Duodenal mucosa (tissue), 2 donors: ENCODE measurements around the gene ANO9.

Experiments used
- H3K27ac ChIP-seq: one replicate; pipeline ENCODE4 v1.7.0; 2013; ENCODE audit warnings: low read depth, low read length
- H3K27me3 ChIP-seq, 2 donors: one replicate each; pipeline ENCODE4 v1.7.0; 2013; ENCODE audit warnings: low read length in 2 of 2, control low read depth in 1 of 2; ENCODE audit not compliant: insufficient read depth in 2 of 2, control insufficient read depth in 1 of 2
- H3K36me3 ChIP-seq, 2 donors: one replicate each; pipeline ENCODE4 v1.7.0; 2013; ENCODE audit warnings: low read length in 2 of 2, control low read depth in 1 of 2; ENCODE audit not compliant: insufficient read depth in 2 of 2, control insufficient read depth in 1 of 2
- H3K4me1 ChIP-seq, 2 donors: one replicate each; pipeline ENCODE4 v1.7.0; 2013; ENCODE audit warnings: low read length in 2 of 2, control low read depth in 1 of 2; ENCODE audit not compliant: insufficient read depth in 2 of 2, control insufficient read depth in 1 of 2
- H3K4me3 ChIP-seq, 2 donors: one replicate each; pipeline ENCODE4 v1.7.0; 2013; ENCODE audit warnings: low read length in 2 of 2, low read depth in 1 of 2
- H3K9ac ChIP-seq, 2 donors: one replicate each; pipeline ENCODE4 v1.7.0; 2013; ENCODE audit warnings: low read length in 2 of 2, low read depth in 1 of 2
- H3K9me3 ChIP-seq, 2 donors: one replicate each; pipeline ENCODE4 v1.7.0; 2013; ENCODE audit warnings: low read length in 2 of 2, control low read depth in 1 of 2; ENCODE audit not compliant: control insufficient read depth in 1 of 2

ANO9 gene

DNA sequence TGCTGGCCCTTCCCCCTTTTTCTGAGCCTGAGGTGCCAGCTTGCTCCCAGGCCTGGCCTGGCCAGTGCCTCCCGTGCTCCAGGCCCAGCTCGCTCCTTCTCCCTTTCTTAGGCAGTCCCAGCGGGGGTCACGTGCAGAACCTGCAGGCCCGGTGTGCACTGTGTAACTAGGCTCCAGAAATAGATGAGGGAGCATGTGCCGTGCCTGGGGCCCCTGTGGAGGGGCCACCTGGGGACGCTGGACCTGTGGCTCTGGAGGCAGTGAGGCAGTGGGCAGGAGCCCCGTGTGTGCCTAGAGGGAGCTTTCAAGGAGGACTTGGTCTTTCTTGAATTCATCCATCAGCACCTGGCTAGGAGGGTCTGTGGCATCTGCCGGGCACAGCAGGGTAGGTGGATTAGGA is 19.8 kb upstream of the ANO9 start:
- Histone ChIP-seq H3K36me3 (peaks cover 6 to 25% of the 10 kb centered on the region in 2 donors), H3K27ac (no peak overlapping the region), H3K9ac (no peak overlapping the region)

DNA sequence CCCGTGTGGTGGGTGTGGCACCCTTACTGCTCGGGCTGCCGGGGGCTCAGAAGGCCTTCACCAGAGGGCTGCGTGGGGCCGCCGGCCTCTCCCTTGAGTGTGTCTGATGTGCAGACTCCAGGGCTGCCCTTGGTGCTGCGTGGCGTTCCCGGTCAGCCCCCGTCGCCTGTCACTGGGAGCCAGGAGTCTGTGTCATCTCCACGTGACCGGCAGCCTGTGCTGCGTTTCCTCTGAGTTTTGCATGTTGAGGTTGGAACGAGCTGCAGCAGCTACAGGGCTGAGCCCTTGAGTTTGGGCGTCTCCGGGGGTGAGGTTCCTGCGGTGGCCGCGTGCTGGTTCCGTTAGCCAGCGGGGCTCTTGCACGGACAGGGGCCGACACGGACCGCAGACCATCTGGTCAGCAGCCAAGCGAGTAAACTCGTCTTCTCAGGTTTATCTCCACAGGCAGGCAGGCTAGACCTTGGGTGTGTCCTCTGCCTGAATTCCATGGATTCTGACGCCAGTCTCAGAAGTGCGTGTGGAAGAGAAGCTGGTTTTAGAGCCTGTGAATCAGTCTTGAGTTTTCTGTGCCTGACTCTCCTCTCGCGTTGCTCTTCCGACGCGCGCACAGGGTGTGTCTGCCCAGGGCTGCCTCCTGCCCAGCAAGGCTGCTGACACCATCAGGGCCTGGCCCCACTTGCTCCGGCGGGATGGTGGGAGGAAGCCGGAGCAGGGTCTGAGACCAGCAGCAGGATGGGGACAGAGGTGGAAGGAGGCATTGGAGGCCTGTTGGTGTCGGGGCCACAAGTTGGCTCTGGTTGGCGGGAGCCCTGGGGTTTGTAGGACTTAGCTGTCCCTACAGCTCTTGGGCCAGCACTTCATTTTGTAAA is 18.8 kb upstream of the ANO9 start:
- Histone ChIP-seq H3K4me3 (no peak overlapping the region), H3K4me1 (peaks cover 0 to 3% of the 10 kb centered on the region in 2 donors), H3K27me3 (no peaks in the 10 kb centered on the region), H3K9ac (no peak overlapping the region), H3K36me3 (peaks cover 6 to 25% of the 10 kb centered on the region in 2 donors), H3K9me3 (no peaks in the 10 kb centered on the region), H3K27ac (no peak overlapping the region)

More for the DNA sequence above, 19.8 kb upstream of the ANO9 start:
- Histone ChIP-seq H3K4me3 (no peak overlapping the region), H3K27me3 (no peaks in the 10 kb centered on the region), H3K9me3 (no peaks in the 10 kb centered on the region), H3K4me1 (no peaks in the 10 kb centered on the region)

DNA sequence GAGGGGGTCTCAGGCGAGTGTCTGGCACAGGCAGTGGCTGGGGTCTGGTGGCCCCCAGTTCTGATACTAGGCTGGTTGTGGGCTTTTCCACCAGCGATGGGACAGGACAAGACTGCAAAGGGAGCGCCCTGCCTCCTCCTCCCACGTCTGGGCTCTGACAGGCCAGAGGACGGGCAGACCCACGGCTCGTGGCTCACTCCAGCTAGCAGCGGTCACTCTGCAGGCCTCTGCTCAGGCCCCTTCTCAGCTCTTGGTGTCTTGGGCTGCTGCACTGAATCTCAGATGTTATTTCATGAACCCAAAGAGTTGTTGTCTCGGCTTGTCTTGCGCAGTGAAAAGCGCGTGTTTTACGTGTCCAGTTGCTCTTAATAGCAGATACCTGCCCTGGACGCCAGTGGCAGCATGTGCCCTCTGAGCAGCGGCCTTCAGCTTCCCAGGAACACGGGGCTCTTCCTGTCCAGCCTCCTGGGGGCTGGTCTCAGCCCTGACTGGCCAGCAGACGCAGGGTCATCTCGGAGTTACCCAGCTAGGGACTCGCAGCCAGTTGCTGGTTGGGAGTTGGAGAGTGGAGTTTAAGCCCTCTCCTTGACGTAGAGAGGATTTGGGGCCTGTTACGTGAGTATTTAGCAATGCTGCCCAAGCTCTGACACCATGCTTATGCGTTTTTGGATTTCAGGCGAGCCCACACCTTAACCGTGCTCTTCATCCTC is 17.9 kb upstream of the ANO9 start:
- Histone ChIP-seq H3K4me3 (no peak overlapping the region), H3K9ac (no peak overlapping the region), H3K27me3 (no peaks in the 10 kb centered on the region), H3K4me1 (peaks cover 0 to 3% of the 10 kb centered on the region in 2 donors), H3K36me3 (peaks cover 6 to 20% of the 10 kb centered on the region in 2 donors), H3K9me3 (no peaks in the 10 kb centered on the region), H3K27ac (no peak overlapping the region)

DNA sequence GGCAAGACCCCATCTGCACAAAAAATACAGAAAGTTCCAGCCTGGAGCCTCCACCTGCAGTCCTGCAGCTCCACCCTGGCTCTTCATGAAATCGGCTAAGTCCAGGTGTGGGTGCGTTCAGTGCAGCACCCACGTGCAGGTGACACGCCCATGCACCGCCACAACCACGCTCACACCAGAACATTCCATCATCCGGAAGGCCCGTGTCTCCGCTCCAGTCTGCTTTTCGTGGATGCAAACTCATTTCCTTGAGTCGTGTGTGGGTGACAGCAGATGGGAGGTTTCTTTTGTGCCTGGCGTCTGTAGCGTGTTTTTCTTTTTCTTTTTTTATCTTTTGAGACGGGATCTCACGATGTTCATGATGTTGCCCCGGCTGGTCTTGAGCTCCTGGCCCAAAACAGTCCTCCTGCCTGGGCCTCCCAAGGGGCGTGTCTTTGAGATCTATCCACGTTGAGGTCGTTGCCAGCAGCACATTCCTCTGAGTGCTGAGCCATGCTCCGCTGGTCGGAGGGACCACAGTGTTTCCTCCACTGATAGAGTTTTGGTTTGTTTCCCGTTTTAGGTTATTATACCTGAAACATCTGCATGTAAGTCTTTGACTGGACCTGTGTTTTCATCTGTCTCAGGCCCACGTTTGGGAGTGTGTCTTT is 15.4 kb upstream of the ANO9 start:
- Histone ChIP-seq H3K27ac (no peak overlapping the region), H3K36me3 (peaks cover 12 to 32% of the 10 kb centered on the region in 2 donors), H3K9me3 (no peaks in the 10 kb centered on the region), H3K27me3 (no peaks in the 10 kb centered on the region), H3K4me1 (peaks cover 0 to 3% of the 10 kb centered on the region in 2 donors), H3K9ac (no peak overlapping the region), H3K4me3 (no peak overlapping the region)

DNA sequence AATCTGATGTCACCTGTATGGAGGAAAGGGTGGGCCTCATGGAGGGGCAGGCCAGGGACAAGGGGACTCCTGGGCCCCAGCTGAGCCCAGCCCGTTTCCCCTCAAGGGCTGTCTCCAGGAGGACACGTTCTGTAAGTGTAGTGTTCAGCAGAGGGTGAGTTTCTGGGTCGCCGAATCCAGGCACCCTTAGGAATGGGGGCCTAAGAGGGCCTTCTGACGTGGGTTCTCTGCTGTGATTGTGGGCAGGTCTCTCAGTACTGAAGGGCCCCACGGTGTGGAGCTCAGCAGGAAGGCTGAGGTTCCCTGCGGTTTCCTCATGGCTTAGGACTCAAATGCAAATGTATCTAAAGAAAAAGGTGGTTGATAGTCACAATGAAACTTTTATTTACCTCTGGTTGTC is 14.7 kb upstream of the ANO9 start:
- peaks cover under 1 to 6% of the 10 kb centered on the region in 2 donors for H3K4me1 ChIP-seq
- H3K9ac ChIP-seq = no peak overlapping the region
- no peaks in the 10 kb centered on the region for H3K9me3 ChIP-seq
- no peak overlapping the region for H3K4me3 ChIP-seq
- H3K27ac ChIP-seq = no peak overlapping the region
- peaks cover 12 to 32% of the 10 kb centered on the region in 2 donors for H3K36me3 ChIP-seq
- H3K27me3 ChIP-seq = no peaks in the 10 kb centered on the region

DNA sequence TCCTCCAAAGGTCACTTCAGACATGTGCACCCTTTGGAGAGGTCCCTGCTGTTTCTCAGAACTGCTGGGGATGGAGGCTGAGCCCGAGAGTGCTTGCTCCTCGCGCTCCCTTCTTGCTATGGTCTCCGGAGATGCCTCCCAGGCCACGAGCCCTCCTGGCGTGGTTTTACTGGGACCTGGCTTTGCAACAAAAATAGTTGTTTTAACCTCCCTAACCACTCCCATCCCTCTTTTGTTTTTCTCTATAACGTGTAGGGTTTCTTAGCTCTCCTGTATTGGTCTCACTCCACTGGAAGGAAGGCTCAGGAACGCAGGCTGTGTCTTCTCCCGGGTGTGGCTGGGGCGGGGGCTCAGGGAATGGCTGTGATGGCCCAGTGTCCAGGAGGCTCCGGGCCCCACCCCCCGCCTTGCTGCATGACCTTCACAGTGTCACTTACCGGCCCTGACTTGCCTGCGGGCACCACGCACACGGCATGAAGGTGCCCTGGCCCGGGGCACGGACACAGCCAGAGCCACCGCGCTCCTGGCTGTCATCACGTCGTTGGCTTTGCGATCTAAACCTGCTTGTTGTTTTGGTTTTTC is 13.8 kb upstream of the ANO9 start:
- Histone ChIP-seq H3K27ac (no peak overlapping the region), H3K27me3 (no peaks in the 10 kb centered on the region), H3K9me3 (no peaks in the 10 kb centered on the region), H3K36me3 (peaks cover 12 to 26% of the 10 kb centered on the region in 2 donors), H3K4me3 (no peak overlapping the region), H3K9ac (no peak overlapping the region), H3K4me1 (peaks cover 5 to 14% of the 10 kb centered on the region in 2 donors)

DNA sequence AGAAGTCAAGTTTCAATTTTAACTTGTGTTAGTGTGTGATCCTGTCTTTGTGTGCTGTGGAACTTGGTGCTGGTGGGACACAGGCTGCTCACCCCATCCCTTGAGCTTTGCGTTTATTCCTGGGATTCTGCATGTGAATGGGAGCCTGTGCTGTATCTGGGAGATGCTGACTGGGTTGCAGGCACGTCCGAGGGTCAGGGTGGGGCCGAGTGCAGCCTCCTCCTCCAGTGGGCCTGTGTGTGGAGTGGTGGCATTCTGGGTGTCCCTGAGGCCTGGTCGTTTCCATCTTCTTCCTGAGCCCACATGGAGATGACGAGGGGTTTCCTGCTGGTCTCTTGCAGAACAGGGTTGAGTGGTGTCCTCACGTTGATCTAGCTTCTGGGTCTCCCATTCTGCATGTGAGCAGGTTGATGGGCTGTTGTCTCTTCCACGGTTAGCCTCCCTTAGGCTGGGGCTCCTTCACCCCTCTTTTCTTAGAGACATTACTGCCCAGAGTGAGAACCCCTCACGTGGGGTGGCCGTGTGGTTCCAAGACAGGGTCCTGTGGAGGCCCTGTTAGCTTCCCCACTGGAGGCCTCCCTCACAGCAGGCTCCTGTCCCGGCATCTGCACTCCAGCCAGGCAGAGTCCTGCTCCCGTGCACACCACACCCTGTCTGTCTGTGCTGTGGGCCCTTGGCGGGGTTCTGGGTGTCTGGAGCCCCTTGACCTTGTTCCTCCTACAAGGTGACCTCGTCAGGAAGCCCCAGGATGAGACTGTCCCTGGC is 13.2 kb upstream of the ANO9 start:
- Histone ChIP-seq H3K4me3 (no peak overlapping the region), H3K27me3 (no peaks in the 10 kb centered on the region), H3K9me3 (no peaks in the 10 kb centered on the region), H3K4me1 (peaks cover 5 to 14% of the 10 kb centered on the region in 2 donors), H3K27ac (no peak overlapping the region), H3K36me3 (peaks cover 9 to 19% of the 10 kb centered on the region in 2 donors), H3K9ac (no peak overlapping the region)

DNA sequence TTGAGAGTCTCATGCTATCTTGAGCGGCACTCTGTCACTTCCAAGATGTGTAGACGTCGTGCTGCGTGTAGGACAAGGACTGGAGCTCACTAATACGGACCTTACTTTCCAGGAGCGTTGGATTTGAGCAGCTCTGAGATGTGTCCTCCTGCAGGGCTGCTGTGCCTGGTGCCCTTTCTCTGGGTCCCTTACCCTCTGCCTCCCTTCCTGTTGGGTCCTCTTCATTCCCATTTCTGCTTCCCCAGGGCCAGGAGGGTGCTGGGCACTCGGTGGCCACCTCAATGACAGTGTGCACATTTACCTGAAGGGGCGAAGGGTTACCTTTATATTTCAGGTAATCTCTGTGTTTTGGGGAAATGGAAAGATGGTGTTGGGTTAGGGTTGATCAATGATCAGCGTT is 12.2 kb upstream of the ANO9 start:
- Histone ChIP-seq H3K9me3 (no peaks in the 10 kb centered on the region), H3K27me3 (no peaks in the 10 kb centered on the region), H3K4me1 (peaks cover 9 to 22% of the 10 kb centered on the region in 2 donors), H3K36me3 (peaks cover 6 to 14% of the 10 kb centered on the region in 2 donors), H3K4me3 (no peak overlapping the region), H3K9ac (no peak overlapping the region), H3K27ac (no peak overlapping the region)

DNA sequence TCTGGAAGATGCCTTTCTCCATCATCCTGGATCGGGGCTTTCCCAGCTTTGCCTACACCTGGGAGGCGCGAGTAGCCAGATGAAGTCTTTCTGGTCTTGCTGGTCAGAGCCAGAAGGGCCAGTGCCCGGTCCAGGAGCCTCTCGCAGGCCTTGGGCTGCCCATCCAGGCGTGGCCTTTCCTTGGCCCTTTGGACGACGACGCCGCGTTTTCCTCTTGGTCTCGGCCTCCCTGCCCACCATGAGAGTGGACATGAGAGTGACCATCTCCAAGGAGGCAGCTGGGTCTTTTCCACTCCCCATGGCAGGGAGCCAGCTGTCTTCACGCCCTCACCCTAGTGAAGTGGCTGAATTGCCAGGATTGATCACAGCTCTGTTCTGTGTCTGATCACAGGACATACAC is 11.8 kb upstream of the ANO9 start:
- Histone ChIP-seq H3K9me3 (no peaks in the 10 kb centered on the region), H3K36me3 (peaks cover 6 to 14% of the 10 kb centered on the region in 2 donors), H3K27ac (no peak overlapping the region), H3K27me3 (no peaks in the 10 kb centered on the region), H3K9ac (no peak overlapping the region), H3K4me1 (peaks cover 13 to 27% of the 10 kb centered on the region in 2 donors), H3K4me3 (no peak overlapping the region)
